ENCODE data around the gene IDH3G. TPM values are rescaled to one million over a fixed set of nuclear protein-coding genes. Genes with fewer than 3 reads are reported as not detected.

The IDH3G gene
- total and polyA plus RNA-seq, 2 of the 8 experiments (the other 6 are each of a cell fraction or from before 2014, with no cell fraction given) = 39.4 to 66.7 TPM

DNA sequence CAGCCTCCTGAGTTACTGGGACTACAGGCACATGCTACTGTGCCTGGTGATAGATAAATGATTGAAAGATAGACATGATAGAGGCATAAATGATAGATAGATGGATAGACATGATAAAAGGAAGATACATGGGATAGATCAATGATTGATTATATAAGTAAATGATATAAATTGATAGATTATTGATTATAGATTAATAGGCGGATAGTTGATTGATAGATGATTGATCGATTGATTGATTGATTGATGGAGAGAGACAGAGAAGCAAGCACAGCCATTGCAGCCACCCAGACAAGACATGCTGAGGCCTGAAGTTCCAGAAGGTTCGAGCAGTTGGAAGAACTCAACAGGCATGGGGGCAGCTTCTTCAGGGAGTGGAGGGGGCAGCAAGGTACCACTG is 47.8 kb downstream of the IDH3G start:
- no peak for TF ChIP-seq MAFK (IDR thresholded peaks at IDR 0.05; ENCODE audit: low read depth, low read length)
- no peak for TF ChIP-seq SIRT6 (IDR thresholded peaks at IDR 0.05; ENCODE audit: low read length)
- no peak for TF ChIP-seq NRF1 (IDR thresholded peaks at IDR 0.05; ENCODE audit: low read depth, low read length)
- no peak for TF ChIP-seq KDM4A (IDR thresholded peaks at IDR 0.05; ENCODE audit: low read depth, low read length, severe bottlenecking)
- TF ChIP-seq TBP (IDR thresholded peaks at IDR 0.05; ENCODE audit: low read depth, low read length) = no peak
- no peak for TF ChIP-seq SRF (IDR thresholded peaks at IDR 0.05; ENCODE audit: low read depth, low read length)
- no peak for TF ChIP-seq SUZ12 (IDR thresholded peaks at IDR 0.05; ENCODE audit: low read length)
- TF ChIP-seq CBX5 (IDR thresholded peaks at IDR 0.05; ENCODE audit: low read depth, low read length) = no peak
- no peak for TF ChIP-seq RFX5 (IDR thresholded peaks at IDR 0.05; ENCODE audit: borderline replicate concordance, low read depth, low read length)
- H3K14ac ChIP-seq (ENCODE audit: insufficient read length) = no peak overlapping the region
- no peaks in the 10 kb centered on the region for H3K23me2 ChIP-seq (ENCODE audit: low read depth, low read length)
- no peaks in the 10 kb centered on the region for H3K79me2 ChIP-seq (ENCODE audit: control insufficient read depth in 1 of 2, insufficient read depth in 2 of 2, low read length in 2 of 2)
- POLR2A ChIA-PET (ENCODE audit: partially characterized antibody) = interaction anchor here (0.6 kb wide), 1 partner anchor 369 kb away, joined by 3 read pairs; no protein-coding TSS in a partner anchor
- H3K27me3 ChIP-seq (replicated peaks in 1 of 4; ENCODE audit: control insufficient read depth in 3 of 4, extremely low read depth in 1 of 4, insufficient read depth in 3 of 4, low read length in 3 of 4) = no peaks in the 10 kb centered on the region
- H3K9me3 ChIP-seq (ENCODE audit: insufficient read depth in 2 of 2, low read depth in 1 of 2, low read length in 1 of 2) = no peaks in the 10 kb centered on the region
- H2AK5ac ChIP-seq (ENCODE audit: low read depth, low read length) = no peak overlapping the region
- no peak overlapping the region for H2BK5ac ChIP-seq (ENCODE audit: low read depth, low read length)
- DNase-seq (ENCODE audit: low read depth in 1 of 2, low spot score in 2 of 2) (no peak), FAIRE-seq (no peak)
- H3K4me3 ChIP-seq (ENCODE audit: extremely low read depth in 1 of 4, insufficient read depth in 2 of 4, low read depth in 3 of 4, low read length in 4 of 4) = no peak overlapping the region
- H3K56ac ChIP-seq (replicated peaks; ENCODE audit: insufficient read length, low read depth, low read length) = no peak overlapping the region
- H4K91ac ChIP-seq (replicated peaks; ENCODE audit: insufficient read length, low read length) = no peak overlapping the region
- CTCF ChIA-PET (ENCODE audit: partially characterized antibody) = interaction anchor here (1.0 to 1.5 kb wide), 2 partner anchors 18 to 19 kb away, joined by 3 to 4 read pairs; partner anchors contain the start of gene PLXNB3
- no peak overlapping the region for H3K4ac ChIP-seq (replicated peaks; ENCODE audit: insufficient read length, low read depth, low read length)
- H3K4me2 ChIP-seq (ENCODE audit: insufficient read depth in 1 of 2, low read depth in 2 of 2, low read length in 2 of 2) = no peak overlapping the region
- no peak overlapping the region for H2BK120ac ChIP-seq (replicated peaks; ENCODE audit: low read depth, low read length)
- no peak overlapping the region for H4K8ac ChIP-seq (ENCODE audit: extremely low read depth, insufficient read depth, low read length)
- H3K23ac ChIP-seq (ENCODE audit: insufficient read length) = no peak overlapping the region
- H3K18ac ChIP-seq (ENCODE audit: extremely low read depth, low read length) = no peak overlapping the region
- H3K27ac ChIP-seq (ENCODE audit: low read depth, low read length) = no peak overlapping the region
- no peaks in the 10 kb centered on the region for H4K20me1 ChIP-seq (replicated peaks in 1 of 2; ENCODE audit: control insufficient read depth in 1 of 2, insufficient read depth in 2 of 2, low read length in 2 of 2)
- no peak overlapping the region for H2BK15ac ChIP-seq (ENCODE audit: low read length)
- H3K4me1 ChIP-seq (replicated peaks in 1 of 4; ENCODE audit: control insufficient read depth in 3 of 4, insufficient read depth in 4 of 4, low read length in 3 of 4) = peaks cover 0 to 3% (median 1%) of the 10 kb centered on the region in 4 experiments; a peak in 3 of 7 replicates
- no peak overlapping the region for H2AFZ ChIP-seq (ENCODE audit: low read length)
- H4K5ac ChIP-seq (ENCODE audit: insufficient read length, low read depth, low read length) = no peak overlapping the region
- no peak overlapping the region for H2BK20ac ChIP-seq (ENCODE audit: low read length)
- no peak overlapping the region for H3K9ac ChIP-seq (replicated peaks in 1 of 4; ENCODE audit: extremely low read depth in 1 of 4, low read depth in 3 of 4, low read length in 3 of 4)
- H3K79me1 ChIP-seq (ENCODE audit: low read depth, low read length) = no peaks in the 10 kb centered on the region
- no peaks in the 10 kb centered on the region for H3K36me3 ChIP-seq (ENCODE audit: control insufficient read depth in 2 of 4, insufficient read depth in 4 of 4, low read length in 3 of 4)
- 98 to 100% methylated on average over 2 to 3 of the region's 3 CpGs for WGBS, 2 experiments (ENCODE audit: extremely low coverage in 1 of 2, insufficient coverage in 1 of 2, insufficient read length in 1 of 2, insufficient replicate concordance in 2 of 2, low coverage in 1 of 2, low lambda C conversion rate in 2 of 2, missing lambda C conversion rate in 1 of 2)
- no peak overlapping the region for H2BK12ac ChIP-seq (ENCODE audit: low read depth, low read length)

Measured in H1 (cell line).